Measurements from ENCODE around the gene CCDC157. TPM values are rescaled to one million over a fixed set of nuclear protein-coding genes. Genes with fewer than 3 reads are reported as not detected.

CCDC157 gene
- total RNA-seq, 2 donors from 2014 or later = 6.1 to 7.2 TPM

GRCh38 chr22:30373331-30374325 is 16.8 kb downstream of the CCDC157 start:
- no peaks in the 10 kb centered on the region for H3K4me1 ChIP-seq (ENCODE audit: control insufficient read depth, insufficient read depth, low read length)
- H3K27me3 Mint-ChIP-seq (ENCODE audit: insufficient read depth) = no peaks in the 10 kb centered on the region
- H3K9me3 ChIP-seq (ENCODE audit: control insufficient read depth, low read length) = no peaks in the 10 kb centered on the region
- H3K9me3 Mint-ChIP-seq = no peaks in the 10 kb centered on the region
- no peak for DNase-seq
- H3K9ac ChIP-seq (ENCODE audit: extremely low read depth, low read length, poor library complexity, severe bottlenecking) = no peak overlapping the region
- peaks cover 10% of the 10 kb centered on the region for H3K36me3 Mint-ChIP-seq (ENCODE audit: low read depth)
- H3K4me3 Mint-ChIP-seq = no peak overlapping the region
- TF ChIP-seq, protein P1, sequence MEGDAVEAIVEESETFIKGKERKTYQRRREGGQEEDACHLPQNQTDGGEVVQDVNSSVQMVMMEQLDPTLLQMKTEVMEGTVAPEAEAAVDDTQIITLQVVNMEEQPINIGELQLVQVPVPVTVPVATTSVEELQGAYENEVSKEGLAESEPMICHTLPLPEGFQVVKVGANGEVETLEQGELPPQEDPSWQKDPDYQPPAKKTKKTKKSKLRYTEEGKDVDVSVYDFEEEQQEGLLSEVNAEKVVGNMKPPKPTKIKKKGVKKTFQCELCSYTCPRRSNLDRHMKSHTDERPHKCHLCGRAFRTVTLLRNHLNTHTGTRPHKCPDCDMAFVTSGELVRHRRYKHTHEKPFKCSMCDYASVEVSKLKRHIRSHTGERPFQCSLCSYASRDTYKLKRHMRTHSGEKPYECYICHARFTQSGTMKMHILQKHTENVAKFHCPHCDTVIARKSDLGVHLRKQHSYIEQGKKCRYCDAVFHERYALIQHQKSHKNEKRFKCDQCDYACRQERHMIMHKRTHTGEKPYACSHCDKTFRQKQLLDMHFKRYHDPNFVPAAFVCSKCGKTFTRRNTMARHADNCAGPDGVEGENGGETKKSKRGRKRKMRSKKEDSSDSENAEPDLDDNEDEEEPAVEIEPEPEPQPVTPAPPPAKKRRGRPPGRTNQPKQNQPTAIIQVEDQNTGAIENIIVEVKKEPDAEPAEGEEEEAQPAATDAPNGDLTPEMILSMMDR (conservative IDR thresholded peaks at IDR 0.05) = no peak
- WGBS, 2 experiments (ENCODE audit: insufficient coverage in 1 of 2, insufficient read length in 1 of 2) = 91 to 96% methylated on average over 18 to 33 of the region's 33 CpGs
- H3K36me3 ChIP-seq (ENCODE audit: control insufficient read depth, insufficient read depth, low read length) = no peaks in the 10 kb centered on the region
- H3K27ac ChIP-seq (ENCODE audit: low read depth, low read length) = peak overlapping the region; percentile 53
- no peak overlapping the region for H3K27ac Mint-ChIP-seq
- H3K4me3 ChIP-seq (ENCODE audit: low read length) = no peak overlapping the region
- H3K4me1 Mint-ChIP-seq = no peaks in the 10 kb centered on the region
- no peaks in the 10 kb centered on the region for H3K27me3 ChIP-seq (ENCODE audit: control insufficient read depth, insufficient read depth, low read length, poor library complexity, severe bottlenecking)

- no peaks in the 10 kb centered on the region for H3K4me1 ChIP-seq (ENCODE audit: control insufficient read depth, insufficient read depth, low read length)
- no peaks in the 10 kb centered on the region for H3K9me3 ChIP-seq (ENCODE audit: control insufficient read depth, low read length)
- WGBS, 2 experiments (ENCODE audit: insufficient coverage in 1 of 2, insufficient read length in 1 of 2) = 93% methylated on average over 13 of the region's 13 CpGs
- no peaks in the 10 kb centered on the region for H3K36me3 ChIP-seq (ENCODE audit: control insufficient read depth, insufficient read depth, low read length)
- H3K27ac Mint-ChIP-seq = peak overlapping the region; percentile 35
- no peaks in the 10 kb centered on the region for H3K9me3 Mint-ChIP-seq
- no peak overlapping the region for H3K9ac ChIP-seq (ENCODE audit: extremely low read depth, low read length, poor library complexity, severe bottlenecking)
- H3K4me3 ChIP-seq (ENCODE audit: low read length) = no peak overlapping the region
- H3K27me3 Mint-ChIP-seq (ENCODE audit: insufficient read depth) = no peaks in the 10 kb centered on the region
- TF ChIP-seq, protein P1 (conservative IDR thresholded peaks at IDR 0.05) = no peak
- H3K36me3 Mint-ChIP-seq (ENCODE audit: low read depth) = peaks cover 17% of the 10 kb centered on the region
- H3K4me3 Mint-ChIP-seq = no peak overlapping the region
- no peak overlapping the region for H3K27ac ChIP-seq (ENCODE audit: low read depth, low read length)
- H3K4me1 Mint-ChIP-seq = no peaks in the 10 kb centered on the region
- H3K27me3 ChIP-seq (ENCODE audit: control insufficient read depth, insufficient read depth, low read length, poor library complexity, severe bottlenecking) = no peaks in the 10 kb centered on the region
- DNase-seq = no peak
Measured at GRCh38 chr22:30375312-30375849, 18.6 kb downstream of the CCDC157 start.

- H3K4me1 ChIP-seq (ENCODE audit: control insufficient read depth, insufficient read depth, low read length) = no peaks in the 10 kb centered on the region
- Mint-ChIP-seq H3K4me3 (no peak overlapping the region), H3K9me3 (no peaks in the 10 kb centered on the region), H3K27ac (no peak overlapping the region), H3K36me3 (ENCODE audit: low read depth) (peaks cover 36% of the 10 kb centered on the region), H3K27me3 (ENCODE audit: insufficient read depth) (no peaks in the 10 kb centered on the region), H3K4me1 (no peaks in the 10 kb centered on the region)
- H3K27me3 ChIP-seq (ENCODE audit: control insufficient read depth, insufficient read depth, low read length, poor library complexity, severe bottlenecking) = no peaks in the 10 kb centered on the region
- H3K27ac ChIP-seq (ENCODE audit: low read depth, low read length) = no peak overlapping the region
- peaks cover 5% of the 10 kb centered on the region for H3K36me3 ChIP-seq (ENCODE audit: control insufficient read depth, insufficient read depth, low read length)
- TF ChIP-seq, protein P1 (conservative IDR thresholded peaks at IDR 0.05) = no peak
- 92 to 97% methylated on average over 13 to 20 of the region's 20 CpGs for WGBS, 2 experiments (ENCODE audit: insufficient coverage in 1 of 2, insufficient read length in 1 of 2)
- no peak overlapping the region for H3K4me3 ChIP-seq (ENCODE audit: low read length)
- no peaks in the 10 kb centered on the region for H3K9me3 ChIP-seq (ENCODE audit: control insufficient read depth, low read length)
- H3K9ac ChIP-seq (ENCODE audit: extremely low read depth, low read length, poor library complexity, severe bottlenecking) = no peak overlapping the region
- DNase-seq = no peak
Measured at GRCh38 chr22:30380011-30380410, 23.2 kb downstream of the CCDC157 start.

All from endodermal cell (in vitro differentiated cells).